ENCODE measurements around the gene C1orf21. TPM values are rescaled to one million over a fixed set of nuclear protein-coding genes. Genes with fewer than 3 reads are reported as not detected.

C1orf21 gene
- total RNA-seq, 1 experiment from 2014 or later = 28.5 TPM

DNA sequence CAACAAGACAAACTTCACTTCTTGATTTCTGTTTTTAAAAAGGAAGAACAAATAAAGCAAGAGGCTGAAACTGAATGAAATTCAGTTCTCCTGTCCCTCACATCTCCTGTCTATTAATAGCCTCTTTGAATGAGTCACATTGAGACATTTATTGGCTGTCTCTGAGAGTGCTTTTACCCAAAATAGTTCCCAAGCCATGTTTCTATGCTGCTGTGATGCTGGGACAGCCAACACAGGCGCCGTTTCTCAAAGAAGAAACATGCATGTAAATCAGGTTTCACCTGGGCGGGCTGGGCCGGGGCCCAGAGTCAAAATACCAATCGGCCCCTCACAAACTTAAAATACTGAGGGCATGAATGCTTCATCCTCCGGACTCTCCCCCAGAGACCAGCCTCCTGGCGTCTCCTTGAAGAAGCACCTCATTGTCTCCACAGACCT, 262.6 kb downstream of the C1orf21 start:
- no peak overlapping the region for H3K4me3 Mint-ChIP-seq
- H3K9me3 Mint-ChIP-seq = peaks cover 34% of the 10 kb centered on the region
- DNase-seq (ENCODE audit: low spot score) (no peak), ATAC-seq (no peak)
- CTCF ChIA-PET = no interaction called here
- H3K36me3 Mint-ChIP-seq = no peaks in the 10 kb centered on the region
- H3K27me3 Mint-ChIP-seq (ENCODE audit: low read depth) = peaks cover 6% of the 10 kb centered on the region
- no peak overlapping the region for H3K27ac Mint-ChIP-seq
- H3K4me1 Mint-ChIP-seq = no peaks in the 10 kb centered on the region
- POLR2A ChIA-PET = no interaction called here
- TF ChIP-seq PRRX2 (CRISPR knock-in tag; IDR thresholded peaks at IDR 0.05) (no peak), OVOL2 (CRISPR knock-in tag; IDR thresholded peaks at IDR 0.05; ENCODE audit: borderline replicate concordance) (no peak), FOXK1 (CRISPR knock-in tag; IDR thresholded peaks at IDR 0.05) (no peak), ZNF317 (CRISPR knock-in tag; IDR thresholded peaks at IDR 0.05; ENCODE audit: borderline replicate concordance, low read depth) (no peak), CREM (CRISPR knock-in tag; IDR thresholded peaks at IDR 0.05) (no peak), SMAD3 (CRISPR knock-in tag; IDR thresholded peaks at IDR 0.05; ENCODE audit: borderline replicate concordance) (no peak), ZNF219 (CRISPR knock-in tag; IDR thresholded peaks at IDR 0.05; ENCODE audit: borderline replicate concordance) (no peak), ATF1 (CRISPR knock-in tag; IDR thresholded peaks at IDR 0.05) (no peak), NR2C2 (CRISPR knock-in tag; IDR thresholded peaks at IDR 0.05) (no peak), ZNF263 (CRISPR knock-in tag; IDR thresholded peaks at IDR 0.05; ENCODE audit: low read depth) (no peak)
- TF ChIP-seq, protein P1, sequence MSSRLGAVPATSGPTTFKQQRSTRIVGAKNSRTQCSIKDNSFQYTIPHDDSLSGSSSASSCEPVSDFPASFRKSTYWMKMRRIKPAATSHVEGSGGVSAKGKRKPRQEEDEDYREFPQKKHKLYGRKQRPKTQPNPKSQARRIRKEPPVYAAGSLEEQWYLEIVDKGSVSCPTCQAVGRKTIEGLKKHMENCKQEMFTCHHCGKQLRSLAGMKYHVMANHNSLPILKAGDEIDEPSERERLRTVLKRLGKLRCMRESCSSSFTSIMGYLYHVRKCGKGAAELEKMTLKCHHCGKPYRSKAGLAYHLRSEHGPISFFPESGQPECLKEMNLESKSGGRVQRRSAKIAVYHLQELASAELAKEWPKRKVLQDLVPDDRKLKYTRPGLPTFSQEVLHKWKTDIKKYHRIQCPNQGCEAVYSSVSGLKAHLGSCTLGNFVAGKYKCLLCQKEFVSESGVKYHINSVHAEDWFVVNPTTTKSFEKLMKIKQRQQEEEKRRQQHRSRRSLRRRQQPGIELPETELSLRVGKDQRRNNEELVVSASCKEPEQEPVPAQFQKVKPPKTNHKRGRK (CRISPR knock-in tag; IDR thresholded peaks at IDR 0.05; ENCODE audit: borderline replicate concordance) = no peak
- TF ChIP-seq, protein P2, sequence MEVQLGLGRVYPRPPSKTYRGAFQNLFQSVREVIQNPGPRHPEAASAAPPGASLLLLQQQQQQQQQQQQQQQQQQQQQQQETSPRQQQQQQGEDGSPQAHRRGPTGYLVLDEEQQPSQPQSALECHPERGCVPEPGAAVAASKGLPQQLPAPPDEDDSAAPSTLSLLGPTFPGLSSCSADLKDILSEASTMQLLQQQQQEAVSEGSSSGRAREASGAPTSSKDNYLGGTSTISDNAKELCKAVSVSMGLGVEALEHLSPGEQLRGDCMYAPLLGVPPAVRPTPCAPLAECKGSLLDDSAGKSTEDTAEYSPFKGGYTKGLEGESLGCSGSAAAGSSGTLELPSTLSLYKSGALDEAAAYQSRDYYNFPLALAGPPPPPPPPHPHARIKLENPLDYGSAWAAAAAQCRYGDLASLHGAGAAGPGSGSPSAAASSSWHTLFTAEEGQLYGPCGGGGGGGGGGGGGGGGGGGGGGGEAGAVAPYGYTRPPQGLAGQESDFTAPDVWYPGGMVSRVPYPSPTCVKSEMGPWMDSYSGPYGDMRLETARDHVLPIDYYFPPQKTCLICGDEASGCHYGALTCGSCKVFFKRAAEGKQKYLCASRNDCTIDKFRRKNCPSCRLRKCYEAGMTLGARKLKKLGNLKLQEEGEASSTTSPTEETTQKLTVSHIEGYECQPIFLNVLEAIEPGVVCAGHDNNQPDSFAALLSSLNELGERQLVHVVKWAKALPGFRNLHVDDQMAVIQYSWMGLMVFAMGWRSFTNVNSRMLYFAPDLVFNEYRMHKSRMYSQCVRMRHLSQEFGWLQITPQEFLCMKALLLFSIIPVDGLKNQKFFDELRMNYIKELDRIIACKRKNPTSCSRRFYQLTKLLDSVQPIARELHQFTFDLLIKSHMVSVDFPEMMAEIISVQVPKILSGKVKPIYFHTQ (CRISPR knock-in tag; IDR thresholded peaks at IDR 0.05) = no peak
- TF ChIP-seq, protein P3, sequence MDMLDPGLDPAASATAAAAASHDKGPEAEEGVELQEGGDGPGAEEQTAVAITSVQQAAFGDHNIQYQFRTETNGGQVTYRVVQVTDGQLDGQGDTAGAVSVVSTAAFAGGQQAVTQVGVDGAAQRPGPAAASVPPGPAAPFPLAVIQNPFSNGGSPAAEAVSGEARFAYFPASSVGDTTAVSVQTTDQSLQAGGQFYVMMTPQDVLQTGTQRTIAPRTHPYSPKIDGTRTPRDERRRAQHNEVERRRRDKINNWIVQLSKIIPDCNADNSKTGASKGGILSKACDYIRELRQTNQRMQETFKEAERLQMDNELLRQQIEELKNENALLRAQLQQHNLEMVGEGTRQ (CRISPR knock-in tag; IDR thresholded peaks at IDR 0.05) = no peak
- TF ChIP-seq, protein P4, sequence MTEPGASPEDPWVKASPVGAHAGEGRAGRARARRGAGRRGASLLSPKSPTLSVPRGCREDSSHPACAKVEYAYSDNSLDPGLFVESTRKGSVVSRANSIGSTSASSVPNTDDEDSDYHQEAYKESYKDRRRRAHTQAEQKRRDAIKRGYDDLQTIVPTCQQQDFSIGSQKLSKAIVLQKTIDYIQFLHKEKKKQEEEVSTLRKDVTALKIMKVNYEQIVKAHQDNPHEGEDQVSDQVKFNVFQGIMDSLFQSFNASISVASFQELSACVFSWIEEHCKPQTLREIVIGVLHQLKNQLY (CRISPR knock-in tag; IDR thresholded peaks at IDR 0.05) = no peak

DNA sequence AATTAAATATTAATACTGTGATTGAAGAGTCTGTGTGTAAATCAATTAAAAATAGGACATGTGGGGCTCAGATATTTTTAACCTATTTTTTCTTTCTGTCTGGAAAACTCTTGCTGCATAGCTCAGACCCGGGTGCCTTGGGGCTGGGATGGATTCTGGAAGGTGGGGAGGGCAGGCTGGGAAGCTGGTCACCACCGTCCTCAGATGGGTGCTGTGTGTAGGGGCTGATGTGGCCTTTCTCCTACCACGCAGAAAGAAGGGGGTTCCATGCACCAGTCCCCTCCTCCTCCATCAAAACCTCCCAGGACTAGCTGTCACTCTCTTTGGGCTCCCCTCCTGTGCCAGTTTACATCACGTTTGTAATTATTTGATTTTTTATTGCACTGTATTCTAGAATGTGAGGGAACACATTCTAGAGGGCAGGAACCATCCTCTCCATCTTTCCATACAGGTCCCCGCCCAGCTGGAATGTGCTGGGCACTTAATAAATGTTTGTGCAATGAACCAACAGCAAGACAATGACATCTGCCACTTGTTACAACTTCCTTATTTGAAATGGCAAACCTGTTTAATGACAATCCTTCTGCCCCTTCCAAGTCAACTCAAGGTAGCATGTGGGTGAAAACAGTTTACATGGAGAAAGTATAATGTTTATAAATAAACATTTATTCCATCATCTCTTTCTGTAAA, 263.5 kb downstream of the C1orf21 start:
- no peaks in the 10 kb centered on the region for H3K36me3 Mint-ChIP-seq
- DNase-seq (ENCODE audit: low spot score) = no peak
- peaks cover 6% of the 10 kb centered on the region for H3K27me3 Mint-ChIP-seq (ENCODE audit: low read depth)
- peaks cover 34% of the 10 kb centered on the region for H3K9me3 Mint-ChIP-seq
- ChIA-PET POLR2A (no interaction called here), CTCF (no interaction called here)
- H3K27ac Mint-ChIP-seq = no peak overlapping the region
- H3K4me1 Mint-ChIP-seq = peaks cover 7% of the 10 kb centered on the region; the same call in 1 of the 2 replicates
- TF ChIP-seq CREB1 (CRISPR knock-in tag; IDR thresholded peaks at IDR 0.05) = no peak
- no peak for TF ChIP-seq SMAD3 (CRISPR knock-in tag; IDR thresholded peaks at IDR 0.05; ENCODE audit: borderline replicate concordance)
- TF ChIP-seq ZNF396 (CRISPR knock-in tag; IDR thresholded peaks at IDR 0.05; ENCODE audit: borderline replicate concordance) = no peak
- no peak for TF ChIP-seq FOXJ3 (CRISPR knock-in tag; IDR thresholded peaks at IDR 0.05; ENCODE audit: borderline replicate concordance)
- no peak for ATAC-seq
- no peak overlapping the region for H3K4me3 Mint-ChIP-seq

Measured in WTC11 (cell line).